Measurements from ENCODE around the gene RCAN1. TPM values are rescaled to one million over a fixed set of nuclear protein-coding genes. Genes with fewer than 3 reads are reported as not detected.
A peak's percentile ranks its signal among the peaks of the same experiment; 100 is the strongest.

RCAN1 gene
- total and polyA plus RNA-seq, 9 of the 15 experiments (the other 6 are each of a cell fraction or from before 2014, with no cell fraction given), result 4.4 to 16.5 (median 12.3) TPM

DNA sequence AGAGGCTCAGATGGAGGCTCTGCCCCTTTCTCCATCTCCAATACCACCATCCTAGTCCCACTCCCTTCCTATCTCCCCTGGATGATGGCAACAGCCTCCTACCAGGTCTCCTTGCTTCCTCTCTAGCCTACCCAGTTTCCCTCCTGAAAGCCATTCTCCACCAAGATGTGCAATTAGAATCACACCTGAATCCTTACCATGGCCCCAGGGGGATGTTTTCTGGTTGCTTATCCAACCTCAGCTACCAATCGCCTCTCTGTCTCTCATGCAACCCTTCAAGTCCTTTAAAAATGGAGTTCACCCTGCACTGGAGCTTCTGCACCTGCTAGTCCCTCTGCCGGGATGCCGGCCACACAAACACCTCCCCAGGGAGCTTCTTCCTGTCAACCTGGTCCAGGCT, 2.9 kb downstream of the RCAN1 start (continued):
- TF ChIP-seq ZNF668 (CRISPR knock-in tag; IDR thresholded peaks at IDR 0.05) (no peak), ZBTB7A (IDR thresholded peaks at IDR 0.05; ENCODE audit: borderline replicate concordance, control insufficient read depth, low read depth, low read length) (no peak), OTX1 (CRISPR knock-in tag; IDR thresholded peaks at IDR 0.05) (0 out of 2 replicates have a peak, but pooled peaks have one; percentile 33), ATF1 (CRISPR knock-in tag; IDR thresholded peaks at IDR 0.05) (no peak), ATF1 (tag; IDR thresholded peaks at IDR 0.05) (no peak), ADNP (tag; IDR thresholded peaks at IDR 0.05) (no peak)
- TF ChIP-seq, protein P1, sequence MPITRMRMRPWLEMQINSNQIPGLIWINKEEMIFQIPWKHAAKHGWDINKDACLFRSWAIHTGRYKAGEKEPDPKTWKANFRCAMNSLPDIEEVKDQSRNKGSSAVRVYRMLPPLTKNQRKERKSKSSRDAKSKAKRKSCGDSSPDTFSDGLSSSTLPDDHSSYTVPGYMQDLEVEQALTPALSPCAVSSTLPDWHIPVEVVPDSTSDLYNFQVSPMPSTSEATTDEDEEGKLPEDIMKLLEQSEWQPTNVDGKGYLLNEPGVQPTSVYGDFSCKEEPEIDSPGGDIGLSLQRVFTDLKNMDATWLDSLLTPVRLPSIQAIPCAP (CRISPR knock-in tag; IDR thresholded peaks at IDR 0.05; ENCODE audit: borderline replicate concordance), result no peak

DNA sequence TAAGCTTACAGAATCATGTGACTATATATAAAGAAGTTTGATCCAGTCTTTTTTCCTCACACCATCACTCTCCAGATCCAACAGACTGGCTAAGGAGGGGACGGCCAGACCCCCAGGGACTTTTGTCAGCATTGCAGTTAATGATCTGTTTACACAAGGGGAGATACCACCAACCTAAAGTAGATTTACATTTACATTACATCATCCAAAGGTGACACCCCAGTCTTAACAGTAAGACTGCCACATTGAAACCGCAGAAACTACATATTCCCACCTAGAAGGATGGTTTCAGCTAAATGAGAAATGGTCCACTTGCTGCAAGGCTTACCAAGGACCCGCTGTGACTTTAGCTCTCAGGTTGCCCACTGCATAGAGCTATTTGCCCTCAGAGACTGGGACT, 3.4 kb downstream of the RCAN1 start:
- no peak for DNase-seq (ENCODE audit: extremely low read depth in 1 of 4, low spot score in 3 of 4)
- Histone ChIP-seq H3K9me3 (replicated peaks; ENCODE audit: control insufficient read depth, insufficient read depth, low read depth, low read length) (no peaks in the 10 kb centered on the region), H3K36me3 (ENCODE audit: control insufficient read depth, insufficient read depth, low read length) (no peaks in the 10 kb centered on the region), H3K4me2 (ENCODE audit: insufficient read depth, low read length) (no peak overlapping the region; the same call in 1 of the 2 replicates), H3K79me2 (ENCODE audit: control insufficient read depth, insufficient read depth, low read length) (no peaks in the 10 kb centered on the region; the same call in 2 of the 3 replicates), H3K9me1 (ENCODE audit: control insufficient read depth, insufficient read depth, low read length) (no peaks in the 10 kb centered on the region), H3K4me3 (no peak overlapping the region), H2AFZ (ENCODE audit: low read depth, low read length) (no peak overlapping the region), H4K20me1 (replicated peaks; ENCODE audit: control insufficient read depth, insufficient read depth, low read length) (no peaks in the 10 kb centered on the region; the same call in 1 of the 2 replicates), H3K4me1 (replicated peaks in 1 of 2; ENCODE audit: control insufficient read depth in 2 of 2, insufficient read depth in 2 of 2, low read length in 2 of 2) (peaks cover 13 to 23% of the 10 kb centered on the region in 2 experiments), H3K27me3 (ENCODE audit: control insufficient read depth in 2 of 2, insufficient read depth in 2 of 2, low read length in 2 of 2) (no peaks in the 10 kb centered on the region; a peak in 1 of 5 replicates), H3K27ac (ENCODE audit: extremely low read depth, low read depth, low read length) (no peak overlapping the region), H3K9ac (ENCODE audit: insufficient read depth in 1 of 2, low read depth in 2 of 2, low read length in 2 of 2) (no peak overlapping the region)
- no peak for FAIRE-seq
- intact Hi-C loops (cut with micrococcal nuclease) (no loop called here), in situ Hi-C loops (cut with MboI) (no loop called here)
- no peak for ATAC-seq
- ChIA-PET POLR2A (interaction anchor here (0.6 to 1.4 kb wide), 4 partner anchors 9 to 716 kb away, joined by 3 to 5 read pairs (median 3); no protein-coding TSS in a partner anchor), CTCF (ENCODE audit: low intra/inter-chr PET ratio) (no interaction called here)
- no TSS peak for BruUV-seq (replicated peaks)
- WGBS (ENCODE audit: insufficient coverage, low coverage, missing lambda C conversion rate), result 20% methylated on average over 3 of the region's 3 CpGs
- no peak for TF ChIP-seq ZNF253 (CRISPR knock-in tag; conservative IDR thresholded peaks at IDR 0.05)
- TF ChIP-seq ZEB2 (IDR thresholded peaks at IDR 0.05), result peak; percentile 24; the same call in 1 of the 2 replicates
- TF ChIP-seq, protein P2, sequence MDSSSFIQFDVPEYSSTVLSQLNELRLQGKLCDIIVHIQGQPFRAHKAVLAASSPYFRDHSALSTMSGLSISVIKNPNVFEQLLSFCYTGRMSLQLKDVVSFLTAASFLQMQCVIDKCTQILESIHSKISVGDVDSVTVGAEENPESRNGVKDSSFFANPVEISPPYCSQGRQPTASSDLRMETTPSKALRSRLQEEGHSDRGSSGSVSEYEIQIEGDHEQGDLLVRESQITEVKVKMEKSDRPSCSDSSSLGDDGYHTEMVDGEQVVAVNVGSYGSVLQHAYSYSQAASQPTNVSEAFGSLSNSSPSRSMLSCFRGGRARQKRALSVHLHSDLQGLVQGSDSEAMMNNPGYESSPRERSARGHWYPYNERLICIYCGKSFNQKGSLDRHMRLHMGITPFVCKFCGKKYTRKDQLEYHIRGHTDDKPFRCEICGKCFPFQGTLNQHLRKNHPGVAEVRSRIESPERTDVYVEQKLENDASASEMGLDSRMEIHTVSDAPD (CRISPR knock-in tag; IDR thresholded peaks at IDR 0.05), result no peak
- TF ChIP-seq ZNF354B (CRISPR knock-in tag; IDR thresholded peaks at IDR 0.05), result no peak
- TF ChIP-seq MCM2 (IDR thresholded peaks at IDR 0.05; ENCODE audit: low read depth), result no peak
- TF ChIP-seq RNF2 (IDR thresholded peaks at IDR 0.05), result no peak
- no peak for TF ChIP-seq ZNF507 (tag; conservative IDR thresholded peaks at IDR 0.05)
- TF ChIP-seq, protein P3, sequence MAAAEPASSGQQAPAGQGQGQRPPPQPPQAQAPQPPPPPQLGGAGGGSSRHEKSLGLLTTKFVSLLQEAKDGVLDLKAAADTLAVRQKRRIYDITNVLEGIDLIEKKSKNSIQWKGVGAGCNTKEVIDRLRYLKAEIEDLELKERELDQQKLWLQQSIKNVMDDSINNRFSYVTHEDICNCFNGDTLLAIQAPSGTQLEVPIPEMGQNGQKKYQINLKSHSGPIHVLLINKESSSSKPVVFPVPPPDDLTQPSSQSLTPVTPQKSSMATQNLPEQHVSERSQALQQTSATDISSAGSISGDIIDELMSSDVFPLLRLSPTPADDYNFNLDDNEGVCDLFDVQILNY (CRISPR knock-in tag; IDR thresholded peaks at IDR 0.05), result no peak
- TF ChIP-seq BRCA1 (IDR thresholded peaks at IDR 0.05), result no peak
- no peak for TF ChIP-seq BRCA1 (CRISPR knock-in tag; IDR thresholded peaks at IDR 0.05)
- TF ChIP-seq, protein P4, sequence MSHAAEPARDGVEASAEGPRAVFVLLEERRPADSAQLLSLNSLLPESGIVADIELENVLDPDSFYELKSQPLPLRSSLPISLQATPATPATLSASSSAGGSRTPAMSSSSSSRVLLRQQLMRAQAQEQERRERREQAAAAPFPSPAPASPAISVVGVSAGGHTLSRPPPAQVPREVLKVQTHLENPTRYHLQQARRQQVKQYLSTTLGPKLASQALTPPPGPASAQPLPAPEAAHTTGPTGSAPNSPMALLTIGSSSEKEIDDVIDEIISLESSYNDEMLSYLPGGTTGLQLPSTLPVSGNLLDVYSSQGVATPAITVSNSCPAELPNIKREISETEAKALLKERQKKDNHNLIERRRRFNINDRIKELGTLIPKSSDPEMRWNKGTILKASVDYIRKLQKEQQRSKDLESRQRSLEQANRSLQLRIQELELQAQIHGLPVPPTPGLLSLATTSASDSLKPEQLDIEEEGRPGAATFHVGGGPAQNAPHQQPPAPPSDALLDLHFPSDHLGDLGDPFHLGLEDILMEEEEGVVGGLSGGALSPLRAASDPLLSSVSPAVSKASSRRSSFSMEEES (CRISPR knock-in tag; IDR thresholded peaks at IDR 0.05), result peak; percentile 60; the same call in 1 of the 2 replicates
- no peak for TF ChIP-seq ZNF12 (CRISPR knock-in tag; IDR thresholded peaks at IDR 0.05)
- no peak for TF ChIP-seq ZNF77 (CRISPR knock-in tag; IDR thresholded peaks at IDR 0.05)
- no peak for TF ChIP-seq GATA2 (CRISPR knock-in tag; IDR thresholded peaks at IDR 0.05)
